Measurements from ENCODE around the gene CDC42BPA.
"Not testable (repeated sequence)": the region's sequence is repeated elsewhere in the genome, so short reads cannot be mapped to it uniquely, and the experiment has no call there.

The CDC42BPA gene

DNA sequence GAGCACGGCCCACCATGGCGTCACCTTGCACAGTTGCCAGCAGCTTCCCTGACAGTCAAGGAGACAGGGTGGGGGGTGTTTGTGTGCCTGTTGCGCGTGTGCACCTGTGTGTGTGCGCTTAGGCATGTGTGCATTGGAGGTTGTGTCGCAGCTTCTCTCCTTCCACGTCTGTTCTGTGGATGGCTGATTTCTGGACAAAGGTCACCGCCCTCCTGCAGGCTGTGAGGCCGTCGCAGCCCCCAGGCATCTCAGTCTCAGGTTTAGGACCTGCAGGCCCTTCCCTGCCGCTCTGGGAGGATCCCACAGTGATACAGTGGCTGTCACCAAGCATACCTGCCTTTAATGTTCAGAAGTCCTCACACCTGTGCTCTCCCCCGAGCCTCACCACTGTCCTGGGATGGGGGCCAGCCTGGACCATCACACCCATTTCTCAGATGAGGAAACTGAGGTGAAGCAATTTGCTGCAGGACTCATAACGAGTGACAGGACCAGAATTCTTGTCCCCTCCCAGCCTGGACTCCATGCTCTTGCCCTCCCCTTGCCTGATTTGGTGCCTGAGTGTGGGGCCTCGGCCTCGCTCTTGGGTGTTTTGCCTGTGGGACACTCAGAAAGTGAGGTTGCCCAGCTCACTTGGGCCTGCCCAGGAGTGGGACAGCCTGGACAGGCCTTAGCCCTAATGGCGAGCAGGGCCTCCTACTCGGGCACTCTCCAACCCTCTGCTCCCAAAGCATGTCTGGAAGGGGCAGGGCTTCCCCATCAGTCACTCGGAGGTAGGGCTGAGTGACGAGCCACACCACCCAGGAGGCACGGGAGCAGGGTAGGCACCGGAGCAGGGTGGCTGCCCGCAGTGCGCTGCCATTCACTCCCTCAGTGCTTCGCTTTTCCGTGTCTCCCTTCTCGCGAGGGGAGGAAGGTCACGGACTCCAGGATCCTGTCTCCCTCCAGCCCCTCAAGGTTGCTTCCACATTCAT, 355.6 kb downstream of the CDC42BPA start:
- no peak for DNase-seq (ENCODE audit: low read depth)

GRCh38 chr1:226960944-226961765, 357.1 kb downstream of the CDC42BPA start:
- DNase-seq (ENCODE audit: low read depth) = no peak

DNA sequence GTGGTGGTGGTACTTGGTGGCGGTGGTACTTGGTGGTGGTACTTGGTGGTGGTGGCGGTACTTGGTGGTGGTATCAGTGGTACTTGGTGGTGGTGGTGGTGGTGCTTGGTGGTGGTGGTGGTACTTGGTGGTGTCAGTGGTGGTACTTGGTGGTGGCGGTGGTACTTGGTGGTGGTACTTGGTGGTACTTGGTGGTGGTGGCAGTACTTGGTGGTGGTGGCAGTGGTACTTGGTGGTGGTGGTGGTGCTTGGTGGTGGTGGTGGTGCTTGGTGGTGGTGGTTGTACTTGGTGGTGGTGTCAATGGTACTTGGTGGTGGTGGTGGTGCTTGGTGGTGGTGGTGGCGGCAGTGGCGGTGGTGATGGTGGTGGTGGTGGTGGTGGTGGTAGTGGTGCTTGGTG, 358.0 kb downstream of the CDC42BPA start:
- DNase-seq (ENCODE audit: low read depth) = no peak

DNA sequence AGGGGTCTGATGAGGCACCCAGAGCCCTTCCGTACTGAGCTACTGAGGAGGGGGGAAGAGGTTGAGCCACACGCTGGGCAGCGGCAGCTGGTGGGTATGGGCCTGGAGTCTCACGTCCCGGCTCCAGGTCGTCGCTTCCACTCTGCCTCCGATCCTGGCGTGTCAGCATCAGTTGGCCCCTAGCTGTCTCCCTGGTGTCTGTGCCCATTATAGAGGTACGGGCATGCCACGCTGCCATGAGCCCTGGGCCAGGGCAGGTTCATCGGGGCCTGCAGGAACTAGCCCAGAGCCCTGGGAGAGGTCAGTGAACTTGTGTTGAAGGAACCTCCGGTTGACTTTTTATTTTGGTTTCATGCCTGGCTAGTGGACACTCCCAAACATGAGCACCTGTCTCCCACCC, 360.0 kb downstream of the CDC42BPA start:
- DNase-seq (ENCODE audit: low read depth) = no peak

DNA sequence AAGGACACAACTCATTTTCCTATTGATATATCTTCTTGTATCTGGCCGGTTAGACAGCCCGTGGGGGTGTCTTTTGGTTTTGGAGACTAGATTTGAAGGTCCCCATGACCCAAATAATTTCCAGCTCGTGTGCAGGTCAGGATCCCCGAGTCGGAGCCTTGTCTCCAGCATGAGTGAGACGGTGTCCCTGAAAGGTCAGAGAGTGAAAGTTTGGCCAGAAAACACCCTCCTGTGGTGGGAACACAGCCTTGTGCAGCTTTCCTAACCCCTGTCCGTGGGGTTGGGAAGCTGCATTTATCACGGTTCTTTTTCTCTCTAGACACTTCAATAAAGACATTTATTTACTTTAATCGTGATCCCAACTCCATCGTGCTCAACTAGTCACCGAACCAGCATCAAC, 360.6 kb downstream of the CDC42BPA start:
- no peak for DNase-seq (ENCODE audit: low read depth)

GRCh38 chr1:226956942-226957713, 361.2 kb downstream of the CDC42BPA start:
- DNase-seq (ENCODE audit: low read depth) = no peak

DNA sequence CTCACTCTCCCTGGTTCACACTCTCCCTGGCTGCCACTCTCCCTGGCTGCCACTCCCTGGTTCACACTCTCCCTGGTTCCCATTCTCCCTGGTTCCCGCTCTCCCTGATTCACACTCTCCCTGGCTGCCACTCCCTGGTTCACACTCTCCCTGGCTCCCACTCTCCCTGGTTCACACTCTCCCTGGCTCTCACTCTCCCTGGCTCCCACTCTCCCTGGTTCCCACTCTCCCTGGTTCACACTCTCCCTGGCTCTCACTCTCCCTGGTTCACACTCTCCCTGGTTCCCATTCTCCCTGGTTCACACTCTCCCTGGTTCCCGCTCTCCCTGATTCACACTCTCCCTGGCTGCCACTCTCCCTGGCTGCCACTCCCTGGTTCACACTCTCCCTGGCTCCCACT, 362.4 kb downstream of the CDC42BPA start:
- not testable (repeated sequence) for DNase-seq (ENCODE audit: low read depth)

- DNase-seq (ENCODE audit: low read depth) = no peak
Observed at GRCh38 chr1:226954777-226955176, 363.5 kb downstream of the CDC42BPA start.

- no peak for DNase-seq (ENCODE audit: low read depth)
Observed at GRCh38 chr1:226954337-226954736, 364.0 kb downstream of the CDC42BPA start.

DNA sequence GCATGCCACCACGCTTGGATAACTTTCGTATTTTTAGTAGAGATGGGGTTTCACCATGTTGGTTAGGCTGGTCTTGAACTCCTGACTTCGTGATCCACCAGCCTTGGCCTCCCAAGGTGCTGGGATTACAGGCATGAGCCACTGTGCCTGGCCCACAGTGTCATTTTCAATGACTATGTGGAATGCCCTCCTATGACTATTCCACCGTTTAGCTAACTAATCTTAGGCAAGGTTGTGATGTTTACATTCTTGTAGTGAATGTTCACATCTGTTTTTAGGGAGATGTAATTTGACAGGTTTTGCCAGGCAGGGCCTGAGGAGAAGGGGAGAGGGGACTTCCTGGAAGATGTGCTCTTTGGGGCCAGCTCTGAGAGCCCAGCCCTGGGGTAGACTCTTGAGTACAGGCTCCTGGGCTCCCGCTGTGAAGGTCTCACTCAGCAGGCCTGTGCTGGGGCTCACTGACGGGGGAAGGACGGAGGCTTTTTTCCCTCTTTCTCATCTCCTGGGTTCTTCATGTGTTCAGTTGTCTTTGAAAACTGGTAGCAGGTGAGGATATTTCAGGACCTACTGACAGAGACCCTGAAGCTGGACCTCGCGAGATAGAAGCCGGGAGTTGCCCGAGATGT, 365.0 kb downstream of the CDC42BPA start:
- DNase-seq (ENCODE audit: low read depth) = no peak

DNA sequence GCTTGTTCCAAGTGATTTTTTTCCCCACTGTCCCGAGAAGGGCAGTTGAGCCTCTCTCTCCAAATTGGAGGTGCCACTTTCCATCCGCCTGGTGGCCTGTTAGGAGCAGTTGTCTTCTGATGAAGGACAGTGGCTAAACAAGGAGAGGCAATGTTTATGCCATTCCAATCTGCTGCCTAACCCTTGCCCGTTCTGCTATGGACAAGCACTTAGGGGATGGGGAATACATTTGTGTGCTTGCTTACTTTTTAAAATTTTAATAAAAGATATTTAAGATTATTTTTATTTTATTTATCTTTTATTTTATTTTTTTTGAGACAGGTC, 366.2 kb downstream of the CDC42BPA start:
- DNase-seq (ENCODE audit: low read depth) = no peak

- DNase-seq (ENCODE audit: low read depth) = no peak
Observed at GRCh38 chr1:226951286-226952117, 366.8 kb downstream of the CDC42BPA start.

DNA sequence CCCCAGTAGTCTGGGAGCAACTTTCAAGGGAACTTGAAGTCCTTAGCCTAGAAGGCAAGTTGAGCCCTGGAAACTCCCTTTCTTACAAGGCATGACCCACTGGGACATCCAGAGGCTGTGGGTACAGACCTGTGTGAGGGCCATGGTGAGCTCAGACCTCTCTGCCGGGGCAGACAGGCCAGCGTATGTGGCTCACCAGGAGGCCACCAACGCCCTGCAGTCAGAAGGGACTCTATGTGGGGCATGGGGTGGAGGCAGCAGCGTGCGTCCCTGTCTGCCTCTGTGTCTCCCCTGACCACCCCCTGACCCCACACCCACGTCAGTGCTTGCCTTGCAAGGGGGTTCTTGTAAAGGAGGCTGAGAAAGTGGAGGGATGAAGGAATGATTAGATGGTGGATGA, 367.4 kb downstream of the CDC42BPA start:
- DNase-seq (ENCODE audit: low read depth) = no peak

DNA sequence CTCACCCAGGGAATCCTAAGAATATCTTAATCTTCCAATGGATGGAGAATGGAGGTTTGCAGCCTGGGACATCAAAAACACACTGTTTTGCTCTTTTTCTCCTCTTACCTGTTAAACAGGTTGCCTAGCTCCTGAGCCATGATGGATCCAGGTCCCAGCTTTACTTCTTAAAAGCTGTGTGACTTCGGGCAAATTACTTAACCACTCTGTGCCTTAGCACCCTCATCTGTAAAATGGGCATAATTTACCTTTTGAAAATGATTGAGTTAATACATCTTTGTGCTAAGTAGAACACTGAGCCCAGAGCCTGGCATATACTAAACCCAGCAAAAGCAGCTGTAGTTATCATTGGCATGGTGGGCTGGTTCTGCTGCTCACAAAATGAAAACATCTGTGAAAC, 368.0 kb downstream of the CDC42BPA start:
- no peak for DNase-seq (ENCODE audit: low read depth)

DNA sequence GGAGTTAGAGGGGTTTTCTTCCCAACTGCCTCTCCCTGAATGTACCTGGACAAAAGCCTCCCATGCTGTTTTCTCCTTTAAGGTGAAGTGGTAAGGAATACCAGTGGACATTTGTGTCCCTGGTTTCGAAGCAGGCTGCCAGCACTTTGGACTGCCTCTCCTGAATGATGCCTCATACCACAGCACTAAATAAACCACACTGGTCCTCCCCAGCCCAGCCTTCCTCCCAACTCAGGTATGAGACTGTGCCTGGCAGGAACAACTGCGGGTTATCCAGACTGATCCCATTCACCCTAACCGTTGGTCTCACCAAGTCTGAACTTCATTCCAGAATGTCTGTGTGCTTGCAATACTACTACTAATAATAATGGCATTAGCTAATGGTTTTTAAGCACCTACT, 368.9 kb downstream of the CDC42BPA start:
- DNase-seq (ENCODE audit: low read depth) = no peak

- DNase-seq (ENCODE audit: low read depth) = no peak
Observed at GRCh38 chr1:226948996-226949395, 369.3 kb downstream of the CDC42BPA start.

DNA sequence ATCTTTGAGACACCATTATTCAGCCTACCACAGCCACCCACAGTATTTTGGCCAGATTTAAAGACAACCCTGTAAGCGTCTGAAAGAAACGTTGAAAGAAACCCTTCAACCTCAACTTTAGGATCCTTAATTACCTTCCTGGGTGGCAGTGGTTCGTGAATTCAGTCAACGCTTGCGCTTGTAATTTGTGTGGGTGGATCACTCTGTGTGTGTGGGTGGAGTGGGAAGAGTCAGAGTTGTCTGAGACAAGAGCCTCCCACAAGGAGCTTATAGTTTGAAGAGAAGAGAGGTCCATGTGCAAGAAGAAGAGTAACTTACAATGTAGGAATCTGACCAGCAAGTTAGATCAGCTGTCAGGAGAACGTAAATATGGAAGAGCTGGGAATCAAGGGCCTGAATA, 369.8 kb downstream of the CDC42BPA start:
- no peak for DNase-seq (ENCODE audit: low read depth)

DNA sequence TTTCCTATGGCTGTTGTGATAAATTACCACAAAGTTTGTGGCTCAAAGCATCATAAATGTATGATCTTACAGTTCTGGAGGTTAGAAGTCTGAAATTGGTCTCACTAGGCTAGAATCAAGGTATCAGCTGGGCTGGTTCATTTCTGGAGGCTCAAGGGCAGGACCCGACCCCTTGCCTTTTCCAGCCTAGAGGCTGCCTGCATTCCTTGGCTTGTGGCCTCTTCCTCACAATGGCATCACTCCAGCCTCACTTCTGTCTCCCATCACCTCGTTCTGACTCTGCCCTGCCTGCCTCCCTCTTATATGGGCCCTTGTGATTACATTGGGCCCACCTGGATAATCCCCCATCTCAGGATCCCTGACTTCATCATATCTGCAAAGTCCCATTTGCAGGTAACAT, 370.2 kb downstream of the CDC42BPA start:
- no peak for DNase-seq (ENCODE audit: low read depth)

DNA sequence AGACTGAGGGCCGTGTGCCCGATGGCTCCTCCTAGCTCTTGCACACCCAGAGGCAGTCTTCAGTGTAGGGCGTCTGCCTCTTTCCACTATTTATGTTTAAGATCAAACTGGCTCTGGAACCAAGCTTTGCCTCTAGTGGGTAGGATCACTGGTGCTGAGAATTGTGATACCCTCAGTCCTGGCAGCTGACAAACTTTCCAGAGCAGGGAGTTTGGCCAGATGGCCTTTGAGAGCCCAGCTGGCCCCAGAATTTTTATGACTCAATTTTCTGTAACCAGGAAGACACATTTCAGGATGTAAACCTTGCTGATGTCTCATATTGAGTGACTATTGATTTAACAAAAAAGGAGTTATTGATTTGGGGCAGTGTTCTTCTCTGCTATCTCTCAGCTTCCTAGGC, 371.5 kb downstream of the CDC42BPA start:
- no peak for DNase-seq (ENCODE audit: low read depth)

DNA sequence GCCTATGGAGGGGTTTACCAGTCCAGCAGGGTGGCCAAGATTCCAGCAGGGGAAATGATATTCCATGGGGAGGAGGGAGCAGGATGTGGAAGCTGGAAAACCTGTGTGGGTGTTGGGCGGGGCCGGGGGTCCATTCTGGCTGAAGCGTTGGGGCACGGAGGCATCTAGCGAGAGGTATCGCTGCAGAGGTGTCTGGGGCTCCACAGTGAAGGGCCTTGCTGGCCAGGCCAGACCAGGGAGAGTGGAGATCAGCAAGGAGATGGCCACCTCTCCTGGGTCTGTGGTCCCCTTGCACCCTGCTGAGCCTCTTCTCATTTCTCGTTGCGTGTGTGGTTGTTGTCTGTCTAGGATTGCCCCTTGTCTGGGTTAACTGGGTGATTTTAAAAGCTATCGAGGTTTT, 372.0 kb downstream of the CDC42BPA start:
- DNase-seq (ENCODE audit: low read depth) = no peak

DNA sequence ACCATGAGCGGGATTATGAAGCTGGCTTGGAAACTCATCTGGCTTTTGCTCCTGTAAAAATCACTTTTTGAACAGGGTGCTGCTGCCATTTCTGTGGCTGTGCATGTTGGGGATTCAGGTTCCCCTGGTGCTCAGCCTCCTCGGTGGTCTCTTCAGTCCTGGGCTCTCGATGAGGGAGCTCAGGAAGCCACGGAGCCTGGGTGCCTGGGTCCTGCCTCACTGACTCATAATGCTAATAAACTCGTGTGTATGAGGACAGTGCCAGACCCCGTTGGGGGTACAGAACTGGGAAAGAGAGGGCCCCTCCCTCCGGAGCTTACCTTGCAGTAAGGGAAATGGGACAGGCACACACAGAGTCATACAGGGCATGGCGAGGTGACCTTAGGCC, 372.4 kb downstream of the CDC42BPA start:
- no peak for DNase-seq (ENCODE audit: low read depth)

Measured in stimulated activated CD8-positive, alpha-beta memory T cell treated with anti-CD3 and anti-CD28 coated beads, Interleukin-15, amount 100 ng/mL, for 1 hour (primary cell).